WTC11 (cell line): ENCODE measurements around the gene CACNG4. TPM values are rescaled to one million over a fixed set of nuclear protein-coding genes. Genes with fewer than 3 reads are reported as not detected.
"Not testable (repeated sequence)": the region's sequence is repeated elsewhere in the genome, so short reads cannot be mapped to it uniquely, and the experiment has no call there.

Source experiments
- ATAC-seq: fragments of 200-7000 bp; cut with Tn5 transposase; 2 replicates; pipeline ENCODE4 v1.10.0; 2021; ENCODE audit warnings: mild to moderate bottlenecking, moderate library complexity
- CTCF ChIA-PET: fragments of 300-600 bp; sonication (Branson Sonifier 250); formaldehyde crosslinking; loops from one replicate; lab custom pipeline; 2021; ENCODE audit warnings: antibody characterized with exemption; lab: Charles Lee
- POLR2A ChIA-PET: fragments of 350-600 bp; sonication (Branson Sonifier 250); formaldehyde crosslinking; loops from one replicate; lab custom pipeline; 2021; ENCODE audit warnings: antibody characterized with exemption; lab: Charles Lee
- DNase-seq: peaks from one replicate; pipeline ENCODE4 v3.0.0; 2021; ENCODE audit warnings: low spot score
- H3K27ac Mint-ChIP-seq: 2 replicates; pipeline ENCODE4 v1.8.0; 2021; ENCODE audit warnings: mixed read lengths
- H3K27me3 Mint-ChIP-seq: 2 replicates; pipeline ENCODE4 v1.8.0; 2021; ENCODE audit warnings: low read depth, mild to moderate bottlenecking, moderate library complexity, mixed read lengths
- H3K36me3 Mint-ChIP-seq: 2 replicates; pipeline ENCODE4 v1.8.0; 2021; ENCODE audit warnings: mixed read lengths
- H3K4me1 Mint-ChIP-seq: 2 replicates; pipeline ENCODE4 v1.8.0; 2022; ENCODE audit warnings: mixed read lengths
- H3K4me3 Mint-ChIP-seq: 2 replicates; pipeline ENCODE4 v1.8.0; 2021; ENCODE audit warnings: mild to moderate bottlenecking, moderate library complexity, mixed read lengths
- H3K9me3 Mint-ChIP-seq: 2 replicates; pipeline ENCODE4 v1.8.0; 2021; ENCODE audit warnings: mixed read lengths
- ATF3 ChIP-seq: sonication (generic); formaldehyde crosslinking; conservative IDR thresholded peaks from 2 replicates; pipeline ENCODE4 v1.8.1; 2022; ENCODE audit warnings: mild to moderate bottlenecking, missing genetic modification reagents
- CBFB ChIP-seq: sonication (generic); formaldehyde crosslinking; IDR thresholded peaks from 2 replicates; pipeline ENCODE4 v1.8.1; 2022; ENCODE audit warnings: mild to moderate bottlenecking, low read depth, missing genetic modification reagents
- E2F1 ChIP-seq: sonication (generic); formaldehyde crosslinking; IDR thresholded peaks from 2 replicates; pipeline ENCODE4 v1.8.0; 2022; ENCODE audit warnings: mild to moderate bottlenecking, missing genetic modification reagents
- EMX1 ChIP-seq: fragments of 250-450 bp; sonication (Bioruptor Pico); IDR thresholded peaks from 2 replicates; pipeline ENCODE4 v1.8.0; 2021; ENCODE audit warnings: mild to moderate bottlenecking
- FOXJ3 ChIP-seq: sonication (generic); formaldehyde crosslinking; IDR thresholded peaks from 2 replicates; pipeline ENCODE4 v1.9.0; 2021; ENCODE audit warnings: missing genetic modification reagents, mild to moderate bottlenecking, borderline replicate concordance
- FOXP4 ChIP-seq: sonication (generic); formaldehyde crosslinking; IDR thresholded peaks from 2 replicates; pipeline ENCODE4 v1.8.0; 2022; ENCODE audit warnings: mild to moderate bottlenecking, missing genetic modification reagents
- GABPB1 ChIP-seq: sonication (generic); formaldehyde crosslinking; IDR thresholded peaks from 2 replicates; pipeline ENCODE4 v1.8.1; 2023; ENCODE audit warnings: mild to moderate bottlenecking, missing genetic modification reagents
- MLX ChIP-seq: sonication (generic); formaldehyde crosslinking; IDR thresholded peaks from 2 replicates; pipeline ENCODE4 v1.8.1; 2023; ENCODE audit warnings: mild to moderate bottlenecking, missing genetic modification reagents, moderate library complexity
- NFATC4 ChIP-seq: fragments of 250-450 bp; sonication (Bioruptor Pico); IDR thresholded peaks from 2 replicates; pipeline ENCODE4 v1.9.0; 2021; ENCODE audit warnings: mild to moderate bottlenecking
- NFYB ChIP-seq: sonication (generic); formaldehyde crosslinking; conservative IDR thresholded peaks from 2 replicates; pipeline ENCODE4 v1.8.0; 2022; ENCODE audit warnings: low read depth, missing genetic modification reagents
- NR2C2 ChIP-seq: sonication (generic); formaldehyde crosslinking; IDR thresholded peaks from 2 replicates; pipeline ENCODE4 v1.8.0; 2022; ENCODE audit warnings: mild to moderate bottlenecking, missing genetic modification reagents
- NR3C1 ChIP-seq: sonication (generic); formaldehyde crosslinking; conservative IDR thresholded peaks from 2 replicates; pipeline ENCODE4 v1.8.1; 2023; ENCODE audit warnings: low read depth, mild to moderate bottlenecking, missing genetic modification reagents
- OVOL2 ChIP-seq: fragments of 250-450 bp; sonication (Bioruptor Pico); IDR thresholded peaks from 2 replicates; pipeline ENCODE4 v1.9.0; 2021; ENCODE audit warnings: mild to moderate bottlenecking, borderline replicate concordance
- ZBTB43 ChIP-seq: sonication (generic); formaldehyde crosslinking; IDR thresholded peaks from 2 replicates; pipeline ENCODE4 v1.8.1; 2023; ENCODE audit warnings: mild to moderate bottlenecking, missing genetic modification reagents
- ZNF396 ChIP-seq: fragments of 250-450 bp; sonication (Bioruptor Pico); IDR thresholded peaks from 2 replicates; pipeline ENCODE4 v1.8.0; 2021; ENCODE audit warnings: mild to moderate bottlenecking, moderate library complexity, borderline replicate concordance
- ZNF425 ChIP-seq: fragments of 250-450 bp; sonication (Bioruptor Pico); conservative IDR thresholded peaks from 2 replicates; pipeline ENCODE4 v1.9.0; 2021; ENCODE audit warnings: mild to moderate bottlenecking
- total RNA-seq: library from RNA; stranded (reverse); gene quantifications from 3 replicates; pipeline ENCODE4 v1.2.3, GENCODE V29; 2021

CACNG4 gene
- total RNA-seq, 1 experiment from 2014 or later, result 3.4 TPM

GRCh38 chr17:67040652-67041051 lies 76.1 kb downstream of the CACNG4 start:
- ATAC-seq (no peak), DNase-seq (no peak)
- peaks cover 17% of the 10 kb centered on the region for H3K9me3 Mint-ChIP-seq
- TF ChIP-seq NR2C2 (CRISPR knock-in tag), result no peak
- no peak for TF ChIP-seq FOXP4 (CRISPR knock-in tag)
- TF ChIP-seq CBFB (CRISPR knock-in tag), result no peak
- TF ChIP-seq FOXJ3, result no peak
- no peak for TF ChIP-seq E2F1 (CRISPR knock-in tag)
- TF ChIP-seq ZBTB43 (CRISPR knock-in tag), result no peak
- TF ChIP-seq MLX (CRISPR knock-in tag), result no peak
- TF ChIP-seq ZNF425, result no peak
- TF ChIP-seq GABPB1 (CRISPR knock-in tag), result no peak
- no peak for TF ChIP-seq OVOL2 (CRISPR knock-in tag)
- TF ChIP-seq NFYB (CRISPR knock-in tag), result no peak
- TF ChIP-seq EMX1, result no peak
- no peak for TF ChIP-seq NFATC4
- TF ChIP-seq ZNF396 (CRISPR knock-in tag), result no peak
- no peak for TF ChIP-seq NR3C1 (CRISPR knock-in tag)
- no peak for TF ChIP-seq ATF3 (CRISPR knock-in tag)
- ChIA-PET CTCF (interaction anchor here (1.5 kb wide), 1 partner anchor 24 kb away, joined by 6 read pairs; no protein-coding TSS in a partner anchor), POLR2A (no interaction called here)
- no peak overlapping the region for H3K4me3 Mint-ChIP-seq
- no peaks in the 10 kb centered on the region for H3K36me3 Mint-ChIP-seq
- no peaks in the 10 kb centered on the region; the same call in 1 of the 2 replicates for H3K4me1 Mint-ChIP-seq
- H3K27ac Mint-ChIP-seq, result no peak overlapping the region
- no peaks in the 10 kb centered on the region; the same call in 1 of the 2 replicates for H3K27me3 Mint-ChIP-seq

GRCh38 chr17:67041119-67041518 lies 76.6 kb downstream of the CACNG4 start:
- H3K36me3 Mint-ChIP-seq, H3K4me1 Mint-ChIP-seq, POLR2A ChIA-PET, DNase-seq, H3K27ac Mint-ChIP-seq, ATAC-seq, H3K4me3 Mint-ChIP-seq, H3K27me3 Mint-ChIP-seq: not testable (repeated sequence)
- CTCF ChIA-PET, result interaction anchor here (1.5 kb wide), 1 partner anchor 25 kb away, joined by 6 read pairs; no protein-coding TSS in a partner anchor
- peaks cover 14% of the 10 kb centered on the region for H3K9me3 Mint-ChIP-seq
